ENCODE data around the gene EEF1E1. TPM values are rescaled to one million over a fixed set of nuclear protein-coding genes. Genes with fewer than 3 reads are reported as not detected.

EEF1E1 gene
- total RNA-seq, 1 donor from 2014 or later = 15.5 TPM

DNA sequence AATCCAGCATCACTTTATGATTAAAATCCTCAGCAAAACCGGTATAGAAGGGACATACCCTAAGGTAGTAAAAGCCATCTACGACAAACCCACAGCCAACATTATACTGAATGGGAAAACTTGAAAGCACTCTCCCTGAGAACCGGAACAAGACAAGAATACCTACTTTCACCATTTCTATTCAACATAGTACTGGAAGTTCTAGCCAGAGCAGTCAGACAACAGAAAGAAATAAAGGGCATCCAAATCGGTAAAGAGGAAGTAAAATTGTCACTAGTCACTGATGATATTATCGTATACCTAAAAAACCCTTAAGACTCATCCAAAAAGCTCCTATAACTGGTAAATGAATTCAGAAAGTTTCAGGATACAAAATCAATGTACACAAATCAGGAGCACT lies 71.4 kb downstream of the EEF1E1 start:
- intact Hi-C loops (cut with micrococcal nuclease) = no loop called here
- TF ChIP-seq, protein P1, sequence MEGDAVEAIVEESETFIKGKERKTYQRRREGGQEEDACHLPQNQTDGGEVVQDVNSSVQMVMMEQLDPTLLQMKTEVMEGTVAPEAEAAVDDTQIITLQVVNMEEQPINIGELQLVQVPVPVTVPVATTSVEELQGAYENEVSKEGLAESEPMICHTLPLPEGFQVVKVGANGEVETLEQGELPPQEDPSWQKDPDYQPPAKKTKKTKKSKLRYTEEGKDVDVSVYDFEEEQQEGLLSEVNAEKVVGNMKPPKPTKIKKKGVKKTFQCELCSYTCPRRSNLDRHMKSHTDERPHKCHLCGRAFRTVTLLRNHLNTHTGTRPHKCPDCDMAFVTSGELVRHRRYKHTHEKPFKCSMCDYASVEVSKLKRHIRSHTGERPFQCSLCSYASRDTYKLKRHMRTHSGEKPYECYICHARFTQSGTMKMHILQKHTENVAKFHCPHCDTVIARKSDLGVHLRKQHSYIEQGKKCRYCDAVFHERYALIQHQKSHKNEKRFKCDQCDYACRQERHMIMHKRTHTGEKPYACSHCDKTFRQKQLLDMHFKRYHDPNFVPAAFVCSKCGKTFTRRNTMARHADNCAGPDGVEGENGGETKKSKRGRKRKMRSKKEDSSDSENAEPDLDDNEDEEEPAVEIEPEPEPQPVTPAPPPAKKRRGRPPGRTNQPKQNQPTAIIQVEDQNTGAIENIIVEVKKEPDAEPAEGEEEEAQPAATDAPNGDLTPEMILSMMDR (IDR thresholded peaks at IDR 0.05; ENCODE audit: borderline replicate concordance) = no peak
- no peaks in the 10 kb centered on the region for H3K27me3 ChIP-seq (ENCODE audit: low read depth)

More for the DNA sequence above, 71.4 kb downstream of the EEF1E1 start:
- DNase-seq = no peak
- H3K9me3 ChIP-seq (replicated peaks) = peaks cover 14% of the 10 kb centered on the region
- H3K4me1 ChIP-seq = peaks cover 30% of the 10 kb centered on the region
- no peak overlapping the region for H3K4me3 ChIP-seq
- peaks cover 5% of the 10 kb centered on the region for H3K36me3 ChIP-seq
- no peak overlapping the region for H3K27ac ChIP-seq (replicated peaks)

Other genes starting within 250 kb of the EEF1E1 start
- 48.2 TPM for gene TXNDC5, start 191.8 kb downstream of the EEF1E1 start, total RNA-seq
- gene BLOC1S5, start 38.2 kb downstream of the EEF1E1 start, total RNA-seq = 8.5 TPM